Measurements from ENCODE around the gene POLR3E.

- no peak for TF ChIP-seq CTCF (IDR thresholded peaks at IDR 0.05)
- TF ChIP-seq EP300 (IDR thresholded peaks at IDR 0.05), result no peak
- no peak for TF ChIP-seq POLR2AphosphoS5 (IDR thresholded peaks at IDR 0.05)
These were observed 59.9 kb downstream of the POLR3E start for GRCh38 chr16:22356930-22357634.

Data from gastroesophageal sphincter (tissue), 3 donors.